ENCODE results near the gene LGR6. TPM values are rescaled to one million over a fixed set of nuclear protein-coding genes. Genes with fewer than 3 reads are reported as not detected.

The LGR6 gene
- total and polyA plus RNA-seq, 2 of the 8 experiments (the other 6 are each of a cell fraction or from before 2014, with no cell fraction given) = 0.50 to 1.0 TPM

- no peak for FAIRE-seq
- WGBS, 2 experiments (ENCODE audit: extremely low coverage in 1 of 2, insufficient coverage in 1 of 2, insufficient read length in 1 of 2, insufficient replicate concordance in 2 of 2, low coverage in 1 of 2, low lambda C conversion rate in 2 of 2, missing lambda C conversion rate in 1 of 2) = 84% methylated on average over 6 of the region's 6 CpGs; no CpG with 5 or more reads in 1 of the 2 experiments
Observed at GRCh38 chr1:202249436-202249835, 55.8 kb downstream of the LGR6 start.

More at GRCh38 chr1:202249436-202249835, 55.8 kb downstream of the LGR6 start:
- no peaks in the 10 kb centered on the region for H3K79me1 ChIP-seq (ENCODE audit: low read depth, low read length)
- no peak overlapping the region for H2AFZ ChIP-seq (ENCODE audit: low read length)
- no peak overlapping the region for H2AK5ac ChIP-seq (ENCODE audit: low read depth, low read length)
- peaks cover 4 to 6% (median 5%) of the 10 kb centered on the region in 4 experiments for H3K4me1 ChIP-seq (replicated peaks in 1 of 4; ENCODE audit: control insufficient read depth in 3 of 4, insufficient read depth in 4 of 4, low read length in 3 of 4)
- H3K18ac ChIP-seq (ENCODE audit: extremely low read depth, low read length) = no peak overlapping the region
- no peak overlapping the region for H3K4me2 ChIP-seq (ENCODE audit: insufficient read depth in 1 of 2, low read depth in 2 of 2, low read length in 2 of 2)
- H2BK12ac ChIP-seq (ENCODE audit: low read depth, low read length) = no peak overlapping the region
- H3K4ac ChIP-seq (replicated peaks; ENCODE audit: insufficient read length, low read depth, low read length) = no peak overlapping the region
- H4K5ac ChIP-seq (ENCODE audit: insufficient read length, low read depth, low read length) = no peak overlapping the region
- no peaks in the 10 kb centered on the region for H3K79me2 ChIP-seq (ENCODE audit: control insufficient read depth in 1 of 2, insufficient read depth in 2 of 2, low read length in 2 of 2)
- no peak overlapping the region for H3K27ac ChIP-seq (ENCODE audit: low read depth, low read length)
- no peak overlapping the region for H2BK120ac ChIP-seq (replicated peaks; ENCODE audit: low read depth, low read length)
- ChIA-PET POLR2A (ENCODE audit: partially characterized antibody) (interaction anchor here (1.4 kb wide), 1 partner anchor 20 kb away, joined by 3 read pairs; no protein-coding TSS in a partner anchor), CTCF (ENCODE audit: partially characterized antibody) (interaction anchor here (17.3 kb wide), 1 partner anchor 37 kb away, joined by 249 read pairs; no protein-coding TSS in a partner anchor)
- H2BK5ac ChIP-seq (ENCODE audit: low read depth, low read length) = no peak overlapping the region
- no peaks in the 10 kb centered on the region; a peak in 2 of 7 replicates for H3K27me3 ChIP-seq (replicated peaks in 1 of 4; ENCODE audit: control insufficient read depth in 3 of 4, extremely low read depth in 1 of 4, insufficient read depth in 3 of 4, low read length in 3 of 4)
- no peak overlapping the region for H3K23ac ChIP-seq (ENCODE audit: insufficient read length)
- H2BK15ac ChIP-seq (ENCODE audit: low read length) = no peak overlapping the region
- no peak overlapping the region for H3K14ac ChIP-seq (ENCODE audit: insufficient read length)
- no peaks in the 10 kb centered on the region for H4K20me1 ChIP-seq (replicated peaks in 1 of 2; ENCODE audit: control insufficient read depth in 1 of 2, insufficient read depth in 2 of 2, low read length in 2 of 2)
- no peak overlapping the region for H2BK20ac ChIP-seq (ENCODE audit: low read length)
- H3K4me3 ChIP-seq (ENCODE audit: extremely low read depth in 1 of 4, insufficient read depth in 2 of 4, low read depth in 3 of 4, low read length in 4 of 4) = no peak overlapping the region
- no peak overlapping the region for H4K91ac ChIP-seq (replicated peaks; ENCODE audit: insufficient read length, low read length)
- TF ChIP-seq, protein P1, sequence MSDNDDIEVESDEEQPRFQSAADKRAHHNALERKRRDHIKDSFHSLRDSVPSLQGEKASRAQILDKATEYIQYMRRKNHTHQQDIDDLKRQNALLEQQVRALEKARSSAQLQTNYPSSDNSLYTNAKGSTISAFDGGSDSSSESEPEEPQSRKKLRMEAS (IDR thresholded peaks at IDR 0.05) = no peak
- no peak for TF ChIP-seq BRCA1 (IDR thresholded peaks at IDR 0.05; ENCODE audit: low read depth, low read length)
- TF ChIP-seq JUND (IDR thresholded peaks at IDR 0.05; ENCODE audit: low read length) = no peak
- TF ChIP-seq CHD1 (IDR thresholded peaks at IDR 0.05; ENCODE audit: low read depth, low read length) = no peak
- TF ChIP-seq GTF2F1 (IDR thresholded peaks at IDR 0.05; ENCODE audit: borderline replicate concordance, low read depth, low read length) = no peak
- TF ChIP-seq CEBPB (IDR thresholded peaks at IDR 0.05; ENCODE audit: low read depth, low read length) = no peak
- H3K9ac ChIP-seq (replicated peaks in 1 of 4; ENCODE audit: extremely low read depth in 1 of 4, low read depth in 3 of 4, low read length in 3 of 4) = no peak overlapping the region
- H4K8ac ChIP-seq (ENCODE audit: extremely low read depth, insufficient read depth, low read length) = no peak overlapping the region
- DNase-seq (ENCODE audit: low read depth in 1 of 2, low spot score in 2 of 2) = no peak
- H3K56ac ChIP-seq (replicated peaks; ENCODE audit: insufficient read length, low read depth, low read length) = no peak overlapping the region
- no peaks in the 10 kb centered on the region; the same call in 1 of the 2 replicates for H3K23me2 ChIP-seq (ENCODE audit: low read depth, low read length)
- no peaks in the 10 kb centered on the region for H3K9me3 ChIP-seq (ENCODE audit: insufficient read depth in 2 of 2, low read depth in 1 of 2, low read length in 1 of 2)
- no peaks in the 10 kb centered on the region for H3K36me3 ChIP-seq (ENCODE audit: control insufficient read depth in 2 of 4, insufficient read depth in 4 of 4, low read length in 3 of 4)
